Measurements from ENCODE around the gene ZNF549. TPM values are rescaled to one million over a fixed set of nuclear protein-coding genes. Genes with fewer than 3 reads are reported as not detected.
"Not testable (repeated sequence)": the region's sequence is repeated elsewhere in the genome, so short reads cannot be mapped to it uniquely, and the experiment has no call there.

Gene ZNF549
- total RNA-seq, result 11.5 and 11.6 TPM in 2 replicates
- long read RNA-seq, full-length matches to known transcripts, result 13 of 24 reads
- long read RNA-seq, partial matches to known transcripts, result 1 of 24 reads
- long read RNA-seq, other reads (novel, unspliced or antisense), result 10 of 24 reads

DNA sequence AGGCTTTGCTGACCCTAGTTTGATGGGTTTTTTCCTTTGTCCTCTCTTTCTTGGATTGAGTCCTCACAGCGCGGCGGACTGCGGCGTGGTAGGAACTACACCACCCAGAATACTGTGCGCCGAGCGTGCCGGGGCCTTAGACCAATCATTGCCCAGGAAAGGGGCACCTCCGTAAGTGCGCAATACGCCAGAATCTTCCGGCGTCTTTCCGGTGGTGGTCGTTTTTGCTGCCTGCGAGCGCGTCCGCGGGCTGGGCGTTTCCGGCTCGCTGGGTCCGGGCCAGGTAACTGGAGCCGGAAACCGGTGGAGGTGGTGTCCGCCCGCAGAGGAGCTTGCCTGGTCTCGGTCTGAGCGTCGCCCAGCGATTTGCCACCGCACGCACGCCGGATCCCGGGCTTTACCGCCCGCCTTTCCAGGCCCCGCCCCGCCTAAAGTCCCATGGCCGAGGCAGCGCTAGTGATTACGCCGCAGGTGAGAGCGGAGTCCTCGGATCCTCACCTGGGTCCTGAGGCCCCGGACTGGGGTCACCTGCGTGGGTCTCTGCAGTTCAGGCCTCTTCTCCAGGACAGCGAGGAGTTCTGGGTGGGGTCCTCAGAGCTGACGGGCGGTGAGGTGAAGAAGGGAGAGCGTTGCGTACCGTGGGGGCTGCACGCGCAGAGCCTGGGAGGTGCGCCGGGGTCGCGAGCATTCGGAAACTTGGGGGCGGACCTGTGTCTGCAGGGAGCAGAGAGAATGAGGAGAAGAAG lies at the start of gene ZNF549:
TSS of gene ZNF549 (plus strand) at position 221 of the 746 bp plus-strand sequence. CDS start at position 439, 218 bp downstream.
- Mint-ChIP-seq H3K27me3 (no peaks in the 10 kb centered on the region), H3K9me3 (ENCODE audit: low read depth) (peaks cover 43% of the 10 kb centered on the region), H3K4me1 (ENCODE audit: low read depth) (peaks cover 14% of the 10 kb centered on the region), H3K4me3 (ENCODE audit: low read depth) (peak within 1 kb of the TSS; percentile 100), H3K27ac (peak within 1 kb of the TSS; percentile 99), H3K36me3 (ENCODE audit: insufficient read depth) (peaks cover 40% of the 10 kb centered on the region)
- DNase-seq (ENCODE audit: low spot score, unreplicated experiment), result peak; percentile 80
- no peak for TF ChIP-seq CTCF (IDR thresholded peaks at IDR 0.05; ENCODE audit: unreplicated experiment)

- Mint-ChIP-seq H3K4me3 (ENCODE audit: low read depth) (peak within 1 kb of the TSS; percentile 79), H3K27ac (peak within 1 kb of the TSS; percentile 58), H3K36me3 (ENCODE audit: insufficient read depth) (peaks cover 39% of the 10 kb centered on the region), H3K9me3 (ENCODE audit: low read depth) (peaks cover 37% of the 10 kb centered on the region)
- H3K27me3 Mint-ChIP-seq; H3K4me1 Mint-ChIP-seq (ENCODE audit: low read depth): not testable (repeated sequence)
- DNase-seq (ENCODE audit: low spot score, unreplicated experiment), result peak; percentile 84
These were observed 39.5 kb upstream of the ZNF549 start, which contains the start of gene ZNF419 for GRCh38 chr19:57487477-57488298. Gene ZNF419 (plus strand): TSS chr19:57487750. CDS start chr19:57487951, 201 bp downstream.

DNA sequence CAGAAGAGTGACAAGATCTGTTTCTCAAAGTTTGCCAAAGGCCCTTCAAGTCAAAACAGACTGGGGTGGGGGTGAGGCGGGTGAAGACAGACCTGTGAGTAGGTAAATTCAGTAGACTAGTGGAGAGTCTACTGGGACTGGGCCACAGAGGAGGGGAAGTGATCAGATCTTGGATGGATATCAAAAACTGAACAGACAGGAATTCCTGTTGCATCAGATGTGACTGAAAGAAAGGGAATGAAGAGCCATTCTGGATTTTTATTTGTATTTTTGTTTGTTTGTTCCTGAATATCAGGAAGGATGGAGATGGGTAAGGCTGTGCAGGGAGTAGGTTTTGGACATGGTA lies 38.9 kb upstream of the ZNF549 start:
- H3K27me3 Mint-ChIP-seq; DNase-seq (ENCODE audit: low spot score, unreplicated experiment); H3K4me1 Mint-ChIP-seq (ENCODE audit: low read depth): not testable (repeated sequence)
- peak overlapping the region; percentile 79 for H3K4me3 Mint-ChIP-seq (ENCODE audit: low read depth)
- H3K9me3 Mint-ChIP-seq (ENCODE audit: low read depth), result peaks cover 43% of the 10 kb centered on the region
- peaks cover 45% of the 10 kb centered on the region for H3K36me3 Mint-ChIP-seq (ENCODE audit: insufficient read depth)
- H3K27ac Mint-ChIP-seq, result peak overlapping the region; percentile 58

DNA sequence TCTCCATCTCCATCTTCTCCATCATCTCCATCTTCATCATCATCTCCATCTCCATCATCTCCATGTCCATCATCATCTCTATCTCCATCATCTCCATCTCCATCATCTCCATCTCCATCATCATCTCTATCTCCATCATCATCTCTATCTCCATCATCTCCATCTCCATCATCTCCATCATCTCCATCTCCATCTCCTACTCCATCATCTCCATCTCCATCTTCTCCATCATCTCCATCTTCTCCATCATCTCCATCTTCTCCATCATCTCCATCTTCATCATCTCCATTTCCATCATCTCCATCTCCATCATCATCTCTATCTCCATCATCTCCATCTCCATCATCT lies 27.9 kb upstream of the ZNF549 start:
- H3K27ac Mint-ChIP-seq, result peak overlapping the region; percentile 69
- not testable (repeated sequence) for H3K4me1 Mint-ChIP-seq (ENCODE audit: low read depth); DNase-seq (ENCODE audit: low spot score, unreplicated experiment); H3K27me3 Mint-ChIP-seq
- H3K4me3 Mint-ChIP-seq (ENCODE audit: low read depth), result peak overlapping the region; percentile 79
- H3K9me3 Mint-ChIP-seq (ENCODE audit: low read depth), result peaks cover 51% of the 10 kb centered on the region
- peaks cover 51% of the 10 kb centered on the region for H3K36me3 Mint-ChIP-seq (ENCODE audit: insufficient read depth)

GRCh38 chr19:57499680-57500395 lies 27.3 kb upstream of the ZNF549 start, which contains the start of gene ZNF773:
Gene ZNF773 (plus strand): TSS chr19:57499938. CDS start chr19:57500081, 143 bp downstream.
- peak; percentile 81 for DNase-seq (ENCODE audit: low spot score, unreplicated experiment)
- H3K27me3 Mint-ChIP-seq; H3K4me1 Mint-ChIP-seq (ENCODE audit: low read depth): not testable (repeated sequence)
- peak within 1 kb of the TSS; percentile 69 for H3K27ac Mint-ChIP-seq
- H3K4me3 Mint-ChIP-seq (ENCODE audit: low read depth), result peak within 1 kb of the TSS; percentile 79
- H3K36me3 Mint-ChIP-seq (ENCODE audit: insufficient read depth), result peaks cover 51% of the 10 kb centered on the region
- peaks cover 48% of the 10 kb centered on the region for H3K9me3 Mint-ChIP-seq (ENCODE audit: low read depth)

DNA sequence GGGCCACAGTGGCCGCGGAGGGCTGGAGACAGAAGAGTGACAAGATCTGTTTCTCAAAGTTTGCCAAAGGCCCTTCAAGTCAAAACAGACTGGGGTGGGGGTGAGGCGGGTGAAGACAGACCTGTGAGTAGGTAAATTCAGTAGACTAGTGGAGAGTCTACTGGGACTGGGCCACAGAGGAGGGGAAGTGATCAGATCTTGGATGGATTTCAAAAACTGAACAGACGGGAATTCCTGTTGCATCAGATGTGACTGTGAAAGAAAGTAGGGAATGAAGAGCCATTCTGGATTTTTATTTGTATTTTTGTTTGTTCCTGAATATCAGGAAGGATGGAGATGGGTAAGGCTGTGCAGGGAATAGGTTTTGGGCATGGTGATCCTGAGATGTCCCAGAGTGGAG lies 26.8 kb upstream of the ZNF549 start:
- Mint-ChIP-seq H3K9me3 (ENCODE audit: low read depth) (peaks cover 47% of the 10 kb centered on the region), H3K36me3 (ENCODE audit: insufficient read depth) (peaks cover 50% of the 10 kb centered on the region), H3K27ac (peak overlapping the region; percentile 29), H3K4me3 (ENCODE audit: low read depth) (peak overlapping the region; percentile 79)
- not testable (repeated sequence) for H3K4me1 Mint-ChIP-seq (ENCODE audit: low read depth); DNase-seq (ENCODE audit: low spot score, unreplicated experiment); H3K27me3 Mint-ChIP-seq

DNA sequence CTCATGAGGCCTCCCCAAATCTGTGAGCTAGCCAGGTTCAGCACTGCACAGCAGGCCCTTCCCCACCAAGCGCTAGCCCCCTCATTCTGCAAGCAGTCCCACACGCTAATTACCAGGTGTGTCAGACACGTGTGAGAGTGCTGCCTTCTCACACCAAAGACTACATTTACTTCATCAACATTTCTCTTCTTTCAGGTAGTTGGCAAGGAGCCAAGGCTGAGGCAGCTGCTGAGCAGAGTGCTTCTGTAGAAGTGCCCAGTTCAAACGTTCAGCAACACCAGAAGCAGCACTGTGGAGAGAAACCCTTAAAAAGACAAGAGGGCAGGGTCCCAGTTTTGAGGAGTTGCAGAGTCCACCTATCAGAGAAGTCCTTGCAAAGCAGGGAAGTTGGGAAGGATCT lies 21.0 kb upstream of the ZNF549 start:
- peaks cover 79% of the 10 kb centered on the region for H3K36me3 Mint-ChIP-seq (ENCODE audit: insufficient read depth)
- no peak for DNase-seq (ENCODE audit: low spot score, unreplicated experiment)
- TF ChIP-seq CTCF (IDR thresholded peaks at IDR 0.05; ENCODE audit: unreplicated experiment), result no peak
- no peak overlapping the region for H3K27ac Mint-ChIP-seq
- no peaks in the 10 kb centered on the region for H3K4me1 Mint-ChIP-seq (ENCODE audit: low read depth)
- H3K4me3 Mint-ChIP-seq (ENCODE audit: low read depth), result no peak overlapping the region
- peaks cover 59% of the 10 kb centered on the region for H3K9me3 Mint-ChIP-seq (ENCODE audit: low read depth)
- H3K27me3 Mint-ChIP-seq, result no peaks in the 10 kb centered on the region

Data from progenitor cell of endocrine pancreas (in vitro differentiated cells).